CD4-positive, alpha-beta T cell (primary cell): ENCODE measurements around the gene C1QTNF8. TPM values are rescaled to one million over a fixed set of nuclear protein-coding genes. Genes with fewer than 3 reads are reported as not detected.

ENCODE experiments used
- ATAC-seq: fragments of 200-7000 bp; cut with Tn5 transposase; one replicate; pipeline ENCODE4 v1.10.0; 2022; ENCODE audit warnings: mild to moderate bottlenecking; ENCODE audit not compliant: poor library complexity
- CTCF ChIA-PET: fragments of 350-600 bp; sonication (Branson Sonifier 250); formaldehyde crosslinking; loops from one replicate; lab custom pipeline; 2021; ENCODE audit warnings: antibody characterized with exemption, inconsistent platforms; lab: Charles Lee
- POLR2A ChIA-PET: fragments of 350-600 bp; sonication (Branson Sonifier 250); formaldehyde crosslinking; loops from one replicate; lab custom pipeline; 2021; ENCODE audit warnings: antibody characterized with exemption, inconsistent platforms; lab: Charles Lee
- DNase-seq, 14 experiments: peaks; one replicate each; pipeline ENCODE4 v3.0.0-alpha.2; 2013 to 2020; ENCODE audit warnings: mixed read lengths in 2 of 14
- H3K27ac ChIP-seq, 2 donors: one replicate each; pipeline versions ENCODE4 v1.5.1 to v1.7.0; 2013; ENCODE audit warnings: low read length in 2 of 2, low read depth in 1 of 2, mild to moderate bottlenecking in 1 of 2
- H3K27me3 ChIP-seq, 2 experiments: 1 replicate in 1 of 2; 2 replicates in 1 of 2; pipeline versions ENCODE4 v1.6.1 to v1.7.0; 2013; ENCODE audit warnings: low read length in 2 of 2, control low read depth in 1 of 2, mild to moderate bottlenecking in 1 of 2, moderate library complexity in 1 of 2; ENCODE audit not compliant: insufficient read depth in 2 of 2, control insufficient read depth in 1 of 2
- H3K36me3 ChIP-seq: one replicate; pipeline ENCODE4 v1.6.1; 2013; ENCODE audit warnings: low read length, control low read depth; ENCODE audit not compliant: insufficient read depth
- H3K4me1 ChIP-seq: one replicate; pipeline ENCODE4 v1.6.1; 2013; ENCODE audit warnings: low read length, control low read depth; ENCODE audit not compliant: insufficient read depth
- H3K4me3 ChIP-seq: one replicate; pipeline ENCODE4 v1.5.1; 2013; ENCODE audit warnings: mild to moderate bottlenecking, low read length, moderate library complexity
- H3K9me3 ChIP-seq, 2 experiments: 1 replicate in 1 of 2; 2 replicates in 1 of 2; pipeline versions ENCODE4 v1.6.1 to v1.7.0; 2013; ENCODE audit warnings: low read length in 2 of 2, mild to moderate bottlenecking in 2 of 2, control low read depth in 1 of 2, moderate library complexity in 1 of 2; ENCODE audit not compliant: control insufficient read depth in 1 of 2, insufficient read depth in 1 of 2
- H3K27ac Mint-ChIP-seq: one replicate; pipeline ENCODE4 v1.8.0; 2020; ENCODE audit warnings: mixed read lengths
- H3K27me3 Mint-ChIP-seq: one replicate; pipeline ENCODE4 v1.8.0; 2021; ENCODE audit warnings: mixed read lengths
- H3K36me3 Mint-ChIP-seq: one replicate; pipeline ENCODE4 v1.8.0; 2021; ENCODE audit warnings: low read depth, mixed read lengths
- H3K4me1 Mint-ChIP-seq: one replicate; pipeline ENCODE4 v1.8.0; 2021; ENCODE audit warnings: low read depth, mixed read lengths
- H3K4me3 Mint-ChIP-seq: one replicate; pipeline ENCODE4 v1.8.0; 2020; ENCODE audit warnings: mild to moderate bottlenecking, mixed read lengths
- H3K9me3 Mint-ChIP-seq: one replicate; pipeline ENCODE4 v1.8.0; 2020; ENCODE audit warnings: mixed read lengths
- intact Hi-C, 2 experiments: fragments of 100-400 bp; cut with DNase I in 1 of 2; cut with micrococcal nuclease in 1 of 2; formaldehyde crosslinking; loops; one replicate each; pipeline versions ENCODE4 v1.15.1 to v1.9.0; 2023 to 2025; cut with DNase I, micrococcal nuclease
- total RNA-seq, 174 experiments: library from RNA in 2 of 174; stranded (reverse) in 2 of 174; gene quantifications; one replicate each; pipeline ENCODE4 v1.2.3 and lab custom pipeline; 2021 to 2026
- TF ChIP-seq, protein P1 (sequence below): fragments of 200-600 bp; IDR thresholded peaks from one replicate; pipeline ENCODE4 v1.8.0; 2022; ENCODE audit warnings: antibody characterized with exemption, mild to moderate bottlenecking

C1QTNF8 gene
- total RNA-seq, 2 experiments from 2014 or later = not detected

DNA sequence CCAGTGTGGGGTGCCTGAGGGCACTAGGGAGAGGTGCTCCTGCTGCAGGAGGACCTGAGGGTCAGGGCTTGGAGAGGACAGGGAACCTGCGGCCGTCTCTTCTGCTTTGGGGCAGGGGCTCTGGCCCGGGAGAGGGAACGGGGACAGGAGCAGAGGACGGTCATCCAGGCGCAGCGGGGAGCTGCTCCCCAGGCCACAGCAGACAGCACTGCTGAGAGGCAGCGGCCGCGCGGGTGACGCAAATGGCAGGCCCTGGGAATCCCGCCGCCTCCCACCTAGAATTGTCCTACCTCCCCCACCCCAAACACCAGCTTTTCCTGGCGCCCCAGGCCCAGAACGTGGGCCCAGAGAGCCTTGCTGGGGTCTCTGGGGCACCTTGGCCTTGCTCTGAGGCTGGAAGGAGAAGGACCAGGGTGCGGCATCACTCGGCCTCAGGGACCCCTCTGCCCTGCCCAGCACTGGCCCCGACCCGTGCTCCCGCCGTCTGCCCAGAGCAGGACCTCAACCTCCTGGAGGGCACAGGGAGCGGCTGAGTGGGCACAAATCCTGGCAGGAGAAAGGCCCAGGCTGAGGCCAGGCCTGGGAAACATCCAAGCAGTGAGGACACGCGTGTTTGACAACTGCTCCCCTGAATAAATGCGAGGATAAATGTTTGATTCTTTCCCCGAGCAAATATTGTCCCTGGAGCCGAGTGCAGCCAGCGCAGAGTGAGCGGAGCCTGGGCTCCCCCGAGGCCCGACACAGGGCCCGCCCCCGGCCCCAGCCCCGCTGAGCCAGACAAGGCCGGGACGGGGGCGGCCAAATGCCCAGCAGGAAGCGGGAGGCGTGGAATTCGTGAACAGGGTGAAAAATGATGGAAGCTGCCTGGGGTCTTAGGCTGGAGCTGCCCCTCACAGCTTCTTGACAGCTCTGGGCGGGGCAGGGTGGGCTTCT, 15.0 kb downstream of the C1QTNF8 start:
- H3K27me3 ChIP-seq = peaks cover 29 to 39% of the 10 kb centered on the region in 2 experiments
- CTCF ChIA-PET = no interaction called here
- no peak overlapping the region for H3K27ac Mint-ChIP-seq
- TF ChIP-seq, protein P1, sequence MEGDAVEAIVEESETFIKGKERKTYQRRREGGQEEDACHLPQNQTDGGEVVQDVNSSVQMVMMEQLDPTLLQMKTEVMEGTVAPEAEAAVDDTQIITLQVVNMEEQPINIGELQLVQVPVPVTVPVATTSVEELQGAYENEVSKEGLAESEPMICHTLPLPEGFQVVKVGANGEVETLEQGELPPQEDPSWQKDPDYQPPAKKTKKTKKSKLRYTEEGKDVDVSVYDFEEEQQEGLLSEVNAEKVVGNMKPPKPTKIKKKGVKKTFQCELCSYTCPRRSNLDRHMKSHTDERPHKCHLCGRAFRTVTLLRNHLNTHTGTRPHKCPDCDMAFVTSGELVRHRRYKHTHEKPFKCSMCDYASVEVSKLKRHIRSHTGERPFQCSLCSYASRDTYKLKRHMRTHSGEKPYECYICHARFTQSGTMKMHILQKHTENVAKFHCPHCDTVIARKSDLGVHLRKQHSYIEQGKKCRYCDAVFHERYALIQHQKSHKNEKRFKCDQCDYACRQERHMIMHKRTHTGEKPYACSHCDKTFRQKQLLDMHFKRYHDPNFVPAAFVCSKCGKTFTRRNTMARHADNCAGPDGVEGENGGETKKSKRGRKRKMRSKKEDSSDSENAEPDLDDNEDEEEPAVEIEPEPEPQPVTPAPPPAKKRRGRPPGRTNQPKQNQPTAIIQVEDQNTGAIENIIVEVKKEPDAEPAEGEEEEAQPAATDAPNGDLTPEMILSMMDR = no peak
- no peak for ATAC-seq
- no peak overlapping the region for H3K4me3 Mint-ChIP-seq
- POLR2A ChIA-PET = no interaction called here
- no peak overlapping the region for H3K27ac ChIP-seq
- intact Hi-C loops = no loop called here
- no peak overlapping the region for H3K4me3 ChIP-seq
- no peaks in the 10 kb centered on the region for H3K36me3 Mint-ChIP-seq
- no peaks in the 10 kb centered on the region for H3K36me3 ChIP-seq
- H3K4me1 Mint-ChIP-seq = no peaks in the 10 kb centered on the region
- peaks cover 9% of the 10 kb centered on the region for H3K9me3 Mint-ChIP-seq
- H3K9me3 ChIP-seq = peaks cover 24 to 60% of the 10 kb centered on the region in 2 experiments
- H3K4me1 ChIP-seq = no peaks in the 10 kb centered on the region
- no peak for DNase-seq
- peaks cover 27% of the 10 kb centered on the region for H3K27me3 Mint-ChIP-seq

DNA sequence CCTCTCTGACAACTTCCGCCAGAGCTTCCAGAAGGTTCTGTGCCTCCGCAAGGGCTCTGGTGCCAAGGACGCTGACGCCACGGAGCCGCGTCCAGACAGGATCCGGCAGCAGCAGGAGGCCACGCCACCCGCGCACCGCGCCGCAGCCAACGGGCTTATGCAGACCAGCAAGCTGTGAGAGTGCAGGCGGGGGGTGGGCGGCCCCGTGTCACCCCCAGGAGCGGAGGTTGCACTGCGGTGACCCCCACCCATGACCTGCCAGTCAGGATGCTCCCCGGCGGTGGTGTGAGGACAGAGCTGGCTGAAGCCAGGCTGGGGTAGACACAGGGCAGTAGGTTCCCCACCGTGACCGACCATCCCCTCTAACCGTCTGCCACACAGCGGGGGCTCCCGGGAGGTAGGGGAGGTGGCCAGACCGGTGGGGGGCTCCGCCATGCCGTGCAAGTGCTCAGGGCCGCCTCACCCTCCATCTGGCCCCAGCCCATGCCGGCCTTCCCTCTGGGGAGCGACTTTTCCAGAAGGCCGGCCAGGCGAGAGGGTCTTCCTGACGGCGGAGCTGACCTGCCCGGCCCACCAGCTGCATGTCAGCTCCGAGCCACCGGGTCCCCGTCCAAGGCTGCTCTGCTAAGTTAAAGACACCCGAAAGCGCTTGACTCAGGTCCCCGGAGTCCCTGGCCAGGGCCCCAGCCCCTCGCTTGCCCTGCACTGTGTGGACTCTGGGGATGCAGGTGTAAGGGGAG, 16.1 kb downstream of the C1QTNF8 start:
- no peak overlapping the region for H3K4me3 ChIP-seq
- no peaks in the 10 kb centered on the region for H3K4me1 ChIP-seq
- TF ChIP-seq, protein P1 = no peak
- H3K27me3 ChIP-seq = peaks cover 29 to 39% of the 10 kb centered on the region in 2 experiments
- POLR2A ChIA-PET = no interaction called here
- H3K36me3 Mint-ChIP-seq = no peaks in the 10 kb centered on the region
- intact Hi-C loops = no loop called here
- peaks cover 17% of the 10 kb centered on the region for H3K27me3 Mint-ChIP-seq
- no peaks in the 10 kb centered on the region for H3K4me1 Mint-ChIP-seq
- peaks cover 15 to 54% of the 10 kb centered on the region in 2 experiments for H3K9me3 ChIP-seq
- no peak overlapping the region for H3K27ac Mint-ChIP-seq
- H3K27ac ChIP-seq = no peak overlapping the region
- H3K9me3 Mint-ChIP-seq = peaks cover under 1% of the 10 kb centered on the region
- no peaks in the 10 kb centered on the region for H3K36me3 ChIP-seq
- H3K4me3 Mint-ChIP-seq = no peak overlapping the region
- CTCF ChIA-PET = no interaction called here
- DNase-seq (no peak), ATAC-seq (no peak)

DNA sequence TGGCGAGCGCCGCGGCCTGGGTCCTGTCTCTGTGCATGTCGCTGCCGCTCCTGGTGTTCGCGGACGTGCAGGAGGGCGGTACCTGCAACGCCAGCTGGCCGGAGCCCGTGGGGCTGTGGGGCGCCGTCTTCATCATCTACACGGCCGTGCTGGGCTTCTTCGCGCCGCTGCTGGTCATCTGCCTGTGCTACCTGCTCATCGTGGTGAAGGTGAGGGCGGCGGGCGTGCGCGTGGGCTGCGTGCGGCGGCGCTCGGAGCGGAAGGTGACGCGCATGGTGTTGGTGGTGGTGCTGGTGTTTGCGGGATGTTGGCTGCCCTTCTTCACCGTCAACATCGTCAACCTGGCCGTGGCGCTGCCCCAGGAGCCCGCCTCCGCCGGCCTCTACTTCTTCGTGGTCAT, 16.7 kb downstream of the C1QTNF8 start:
- Histone ChIP-seq H3K4me3 (no peak overlapping the region), H3K36me3 (no peaks in the 10 kb centered on the region), H3K4me1 (no peaks in the 10 kb centered on the region), H3K9me3 (peaks cover 9 to 49% of the 10 kb centered on the region in 2 experiments), H3K27me3 (peaks cover 26 to 36% of the 10 kb centered on the region in 2 experiments), H3K27ac (no peak overlapping the region)
- CTCF ChIA-PET = no interaction called here
- TF ChIP-seq, protein P1 = no peak
- H3K36me3 Mint-ChIP-seq = no peaks in the 10 kb centered on the region
- H3K4me1 Mint-ChIP-seq = no peaks in the 10 kb centered on the region
- POLR2A ChIA-PET = no interaction called here
- no peak for DNase-seq
- no peak overlapping the region for H3K4me3 Mint-ChIP-seq
- intact Hi-C loops = no loop called here
- ATAC-seq = no peak
- H3K27me3 Mint-ChIP-seq = peaks cover 17% of the 10 kb centered on the region
- no peaks in the 10 kb centered on the region for H3K9me3 Mint-ChIP-seq
- H3K27ac Mint-ChIP-seq = no peak overlapping the region
